ENCODE data around the gene CADPS2.

The CADPS2 gene

DNA sequence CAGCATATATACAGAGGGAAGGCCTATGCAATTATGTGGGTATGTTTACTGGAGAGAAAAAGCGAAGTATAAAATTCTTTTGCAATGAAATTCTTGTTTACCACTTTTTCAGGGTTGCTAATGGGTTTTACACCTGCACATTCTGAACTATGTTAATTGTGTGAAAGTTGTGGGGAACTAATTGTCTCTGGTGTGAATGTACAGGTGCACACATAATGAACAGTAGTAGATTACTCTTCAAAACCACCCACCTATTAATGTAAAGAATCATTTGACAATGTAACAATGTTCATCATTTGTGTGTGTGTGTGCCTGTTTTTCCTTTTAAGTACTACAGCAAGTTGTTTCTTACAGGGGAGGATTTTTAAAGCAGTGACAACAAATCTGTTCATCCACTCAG, 501.7 kb downstream of the CADPS2 start:
- Histone ChIP-seq H3K9me3 (no peaks in the 10 kb centered on the region), H3K4me1 (ENCODE audit: control insufficient read depth in 1 of 2, insufficient read depth in 1 of 2, low read depth in 1 of 2, low read length in 1 of 2) (no peaks in the 10 kb centered on the region), H3K27ac (no peak overlapping the region), H3K36me3 (no peaks in the 10 kb centered on the region), H3K4me3 (ENCODE audit: low read depth in 1 of 2, low read length in 1 of 2) (no peak overlapping the region), H3K27me3 (no peaks in the 10 kb centered on the region)
- TF ChIP-seq, protein P1, sequence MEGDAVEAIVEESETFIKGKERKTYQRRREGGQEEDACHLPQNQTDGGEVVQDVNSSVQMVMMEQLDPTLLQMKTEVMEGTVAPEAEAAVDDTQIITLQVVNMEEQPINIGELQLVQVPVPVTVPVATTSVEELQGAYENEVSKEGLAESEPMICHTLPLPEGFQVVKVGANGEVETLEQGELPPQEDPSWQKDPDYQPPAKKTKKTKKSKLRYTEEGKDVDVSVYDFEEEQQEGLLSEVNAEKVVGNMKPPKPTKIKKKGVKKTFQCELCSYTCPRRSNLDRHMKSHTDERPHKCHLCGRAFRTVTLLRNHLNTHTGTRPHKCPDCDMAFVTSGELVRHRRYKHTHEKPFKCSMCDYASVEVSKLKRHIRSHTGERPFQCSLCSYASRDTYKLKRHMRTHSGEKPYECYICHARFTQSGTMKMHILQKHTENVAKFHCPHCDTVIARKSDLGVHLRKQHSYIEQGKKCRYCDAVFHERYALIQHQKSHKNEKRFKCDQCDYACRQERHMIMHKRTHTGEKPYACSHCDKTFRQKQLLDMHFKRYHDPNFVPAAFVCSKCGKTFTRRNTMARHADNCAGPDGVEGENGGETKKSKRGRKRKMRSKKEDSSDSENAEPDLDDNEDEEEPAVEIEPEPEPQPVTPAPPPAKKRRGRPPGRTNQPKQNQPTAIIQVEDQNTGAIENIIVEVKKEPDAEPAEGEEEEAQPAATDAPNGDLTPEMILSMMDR (IDR thresholded peaks at IDR 0.05) = no peak

DNA sequence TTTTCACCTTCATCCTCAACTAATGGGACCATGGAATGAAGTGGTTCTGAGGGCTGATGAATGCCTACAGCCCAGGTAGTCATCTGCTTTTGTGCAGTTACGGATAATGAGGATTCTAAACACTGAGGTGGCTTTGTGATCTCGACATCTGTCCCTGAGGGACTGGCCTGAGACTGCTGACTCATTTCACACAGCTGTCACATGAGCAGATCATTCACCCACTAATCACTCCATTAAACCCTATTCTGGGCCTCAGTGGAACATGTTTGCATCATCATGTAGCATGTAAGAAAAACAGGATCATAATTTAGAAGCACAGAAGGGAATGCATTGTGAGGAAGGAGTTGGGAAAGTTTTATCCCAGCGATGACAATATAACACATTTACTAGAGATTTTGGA, 502.3 kb downstream of the CADPS2 start:
- Histone ChIP-seq H3K27ac (no peak overlapping the region), H3K36me3 (no peaks in the 10 kb centered on the region), H3K27me3 (no peaks in the 10 kb centered on the region)

DNA sequence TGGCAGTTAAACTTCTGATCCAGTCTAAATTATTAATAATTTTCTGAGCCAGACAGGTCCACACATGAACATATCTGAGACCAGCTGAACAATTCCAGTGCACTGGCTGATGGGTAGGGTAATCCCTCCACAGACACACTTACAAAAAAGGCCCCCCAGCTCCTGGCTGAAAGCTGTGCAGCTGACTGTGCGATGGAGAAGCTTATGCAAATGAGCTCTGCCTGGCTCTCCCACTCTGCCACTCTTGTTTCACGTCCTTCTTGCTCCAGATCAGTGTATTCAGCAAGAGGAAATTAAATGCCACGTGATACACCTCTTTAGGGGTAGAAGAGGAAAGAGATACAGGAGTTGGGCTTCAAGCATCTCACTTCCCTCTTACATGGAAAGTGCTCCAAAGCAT, 505.3 kb downstream of the CADPS2 start:
- Histone ChIP-seq H3K9me3 (no peaks in the 10 kb centered on the region), H3K4me1 (ENCODE audit: control insufficient read depth in 1 of 2, insufficient read depth in 1 of 2, low read depth in 1 of 2, low read length in 1 of 2) (no peaks in the 10 kb centered on the region), H3K4me3 (ENCODE audit: low read depth in 1 of 2, low read length in 1 of 2) (no peak overlapping the region), H3K27me3 (no peaks in the 10 kb centered on the region), H3K36me3 (no peaks in the 10 kb centered on the region), H3K27ac (no peak overlapping the region)
- TF ChIP-seq, protein P1 (IDR thresholded peaks at IDR 0.05) = no peak

More for the DNA sequence above, 502.3 kb downstream of the CADPS2 start:
- Histone ChIP-seq H3K4me1 (ENCODE audit: control insufficient read depth in 1 of 2, insufficient read depth in 1 of 2, low read depth in 1 of 2, low read length in 1 of 2) (no peaks in the 10 kb centered on the region), H3K9me3 (no peaks in the 10 kb centered on the region), H3K4me3 (ENCODE audit: low read depth in 1 of 2, low read length in 1 of 2) (no peak overlapping the region)
- TF ChIP-seq, protein P1 (IDR thresholded peaks at IDR 0.05) = no peak

DNA sequence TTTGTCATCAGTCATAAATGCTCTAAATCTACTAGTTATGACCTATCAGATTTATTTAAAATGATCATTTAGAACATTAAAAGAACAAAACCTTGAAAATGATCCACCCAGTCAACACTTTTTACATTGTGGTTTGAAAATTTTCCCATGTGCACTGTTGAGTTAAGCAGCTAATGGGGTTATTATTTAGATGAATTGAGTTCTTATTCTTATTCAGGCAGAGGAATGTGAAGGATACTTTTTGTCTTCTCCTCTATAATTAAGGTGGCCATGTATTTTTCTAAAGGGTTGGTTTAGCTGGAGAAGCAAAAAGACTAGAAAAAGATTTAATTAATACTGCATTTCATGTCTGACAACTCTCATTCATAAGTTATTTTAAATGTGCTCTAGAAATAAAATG, 506.8 kb downstream of the CADPS2 start:
- Histone ChIP-seq H3K9me3 (no peaks in the 10 kb centered on the region), H3K27me3 (no peaks in the 10 kb centered on the region), H3K4me1 (ENCODE audit: control insufficient read depth in 1 of 2, insufficient read depth in 1 of 2, low read depth in 1 of 2, low read length in 1 of 2) (no peaks in the 10 kb centered on the region), H3K27ac (no peak overlapping the region), H3K4me3 (ENCODE audit: low read depth in 1 of 2, low read length in 1 of 2) (no peak overlapping the region), H3K36me3 (no peaks in the 10 kb centered on the region)
- TF ChIP-seq, protein P1 (IDR thresholded peaks at IDR 0.05) = no peak

DNA sequence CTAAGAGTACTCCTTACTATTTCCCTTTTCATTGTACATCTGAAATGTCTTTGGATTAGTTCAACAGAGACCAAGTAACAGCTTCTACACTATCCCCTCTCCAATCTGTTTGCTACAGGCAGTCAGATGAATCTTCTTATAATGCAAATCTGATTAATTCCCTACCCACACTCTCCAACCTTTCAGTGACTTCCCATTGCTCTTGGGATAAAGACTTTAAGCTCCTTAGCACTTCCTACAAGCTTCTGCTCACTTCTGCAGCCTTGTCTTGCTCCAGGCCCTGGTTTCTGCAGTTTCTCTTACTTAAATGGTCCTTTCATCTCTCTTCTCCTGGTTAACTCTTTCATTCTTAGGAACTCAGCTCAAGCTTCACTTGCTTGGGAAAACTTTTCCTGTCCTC, 516.5 kb downstream of the CADPS2 start:
- H3K4me3 ChIP-seq (ENCODE audit: low read depth in 1 of 2, low read length in 1 of 2) = no peak overlapping the region
- no peaks in the 10 kb centered on the region for H3K4me1 ChIP-seq (ENCODE audit: control insufficient read depth in 1 of 2, insufficient read depth in 1 of 2, low read depth in 1 of 2, low read length in 1 of 2)
- no peaks in the 10 kb centered on the region for H3K27me3 ChIP-seq
- no peaks in the 10 kb centered on the region for H3K36me3 ChIP-seq
- TF ChIP-seq, protein P1 (IDR thresholded peaks at IDR 0.05) = no peak
- no peak overlapping the region for H3K27ac ChIP-seq
- H3K9me3 ChIP-seq = no peaks in the 10 kb centered on the region

DNA sequence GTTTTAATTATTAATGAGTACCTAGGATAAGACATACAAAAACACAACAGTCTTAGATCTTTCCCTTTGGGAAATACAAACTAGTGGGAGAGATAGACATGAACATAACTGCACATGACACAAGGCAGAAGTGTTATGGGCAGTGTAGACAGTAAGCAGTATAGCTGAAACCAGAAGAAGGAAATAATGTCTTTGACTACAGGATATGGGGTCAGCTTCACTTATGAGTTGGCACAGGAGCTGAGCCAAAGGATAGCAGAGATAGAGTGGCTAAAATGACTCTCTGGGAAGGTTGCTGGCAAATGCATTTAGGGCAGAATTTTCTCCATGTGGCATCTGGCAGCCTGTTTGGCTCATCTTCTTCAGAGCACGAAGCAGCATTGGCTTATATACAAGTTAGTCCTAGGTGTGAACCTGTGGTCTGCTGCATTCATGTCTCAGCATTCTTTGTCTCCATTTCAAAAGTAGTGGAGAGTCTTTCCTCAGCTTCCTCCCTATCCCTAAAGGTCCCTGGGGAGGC, 521.4 kb downstream of the CADPS2 start:
- TF ChIP-seq, protein P1 (IDR thresholded peaks at IDR 0.05) = no peak
- Histone ChIP-seq H3K27me3 (no peaks in the 10 kb centered on the region), H3K27ac (no peak overlapping the region), H3K4me3 (ENCODE audit: low read depth in 1 of 2, low read length in 1 of 2) (no peak overlapping the region), H3K9me3 (no peaks in the 10 kb centered on the region), H3K4me1 (ENCODE audit: control insufficient read depth in 1 of 2, insufficient read depth in 1 of 2, low read depth in 1 of 2, low read length in 1 of 2) (no peaks in the 10 kb centered on the region), H3K36me3 (no peaks in the 10 kb centered on the region)
